GM12892 (cell line): Measurements from ENCODE around the gene TP53RK.
"Not testable (repeated sequence)": the region's sequence is repeated elsewhere in the genome, so short reads cannot be mapped to it uniquely, and the experiment has no call there.

Experiments
- DNase-seq: peaks from one replicate; pipeline ENCODE4 v3.0.0; 2011; ENCODE audit not compliant: insufficient read length
- FAIRE-seq: peaks from 2 replicates; lab custom pipeline; 2011; peaks lifted over from hg19 to GRCh38; lab: Jason Lieb, UNC
- POLR2A ChIP-seq: IDR thresholded peaks from 2 replicates; pipeline ENCODE4 v1.6.1; 2011; ENCODE audit warnings: low read depth, low read length, control low read depth
- POLR2AphosphoS5 ChIP-seq: IDR thresholded peaks from 2 replicates; pipeline ENCODE4 v1.6.1; 2011; ENCODE audit warnings: low read depth, low read length, control low read depth
- TAF1 ChIP-seq: IDR thresholded peaks from 2 replicates; pipeline ENCODE4 v1.6.1; 2011; ENCODE audit warnings: low read depth, mild to moderate bottlenecking, control low read depth, low read length, borderline replicate concordance

The TP53RK gene

DNA sequence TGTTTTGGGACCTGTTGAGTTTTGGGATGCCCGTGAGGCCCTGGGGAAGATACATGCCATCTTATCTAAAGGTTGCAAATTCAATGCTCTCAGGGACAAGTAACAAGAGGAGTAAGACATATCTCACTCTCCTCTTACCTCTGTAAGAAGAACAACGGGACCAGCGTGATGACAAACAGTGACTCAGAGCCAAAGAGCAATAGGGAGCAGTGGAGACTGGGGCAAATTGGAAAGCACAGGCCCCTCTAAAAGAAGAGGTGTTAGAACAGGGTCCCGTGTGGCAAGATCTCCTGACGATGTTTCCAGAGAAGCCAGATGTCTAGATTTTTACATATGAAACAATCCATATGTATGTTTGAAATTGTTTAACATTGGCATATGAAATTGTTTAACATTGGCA is 11.6 kb downstream of the TP53RK start:
- TF ChIP-seq TAF1 (no peak), POLR2AphosphoS5 (no peak), POLR2A (no peak)
- FAIRE-seq (no peak), DNase-seq (no peak)

DNA sequence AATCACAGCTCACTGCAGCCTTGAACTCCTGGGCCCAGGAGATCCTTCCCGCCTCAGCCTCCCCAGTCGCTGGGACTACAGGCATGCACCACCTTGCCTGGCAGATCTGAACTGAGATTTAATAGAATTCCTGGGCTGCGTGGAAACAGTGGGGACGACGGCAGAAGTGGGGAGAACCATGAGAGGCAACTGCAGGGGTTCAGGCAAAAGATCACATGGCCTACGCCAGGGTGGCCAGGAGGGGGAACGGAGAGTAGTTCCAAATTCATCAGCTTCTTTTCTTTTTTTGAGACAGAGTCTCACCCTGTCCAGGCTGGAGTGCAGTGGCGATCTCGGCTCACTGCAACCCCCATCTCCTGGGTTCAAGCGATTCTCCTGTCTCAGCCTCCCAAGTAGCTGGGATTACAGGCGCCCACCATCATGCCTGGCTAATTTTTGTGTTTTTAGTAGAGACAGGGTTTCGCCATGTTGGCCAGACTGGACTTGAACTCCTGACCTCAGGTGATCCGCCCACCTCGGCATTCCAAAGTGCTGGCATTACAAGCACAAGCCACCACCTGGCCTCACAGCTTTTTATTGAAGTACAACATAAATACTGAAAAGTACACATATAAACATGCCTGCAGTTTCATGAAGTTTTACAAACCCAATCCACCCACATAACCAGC is 12.5 kb downstream of the TP53RK start:
- FAIRE-seq: peak; percentile 54
- DNase-seq: not testable (repeated sequence)

DNA sequence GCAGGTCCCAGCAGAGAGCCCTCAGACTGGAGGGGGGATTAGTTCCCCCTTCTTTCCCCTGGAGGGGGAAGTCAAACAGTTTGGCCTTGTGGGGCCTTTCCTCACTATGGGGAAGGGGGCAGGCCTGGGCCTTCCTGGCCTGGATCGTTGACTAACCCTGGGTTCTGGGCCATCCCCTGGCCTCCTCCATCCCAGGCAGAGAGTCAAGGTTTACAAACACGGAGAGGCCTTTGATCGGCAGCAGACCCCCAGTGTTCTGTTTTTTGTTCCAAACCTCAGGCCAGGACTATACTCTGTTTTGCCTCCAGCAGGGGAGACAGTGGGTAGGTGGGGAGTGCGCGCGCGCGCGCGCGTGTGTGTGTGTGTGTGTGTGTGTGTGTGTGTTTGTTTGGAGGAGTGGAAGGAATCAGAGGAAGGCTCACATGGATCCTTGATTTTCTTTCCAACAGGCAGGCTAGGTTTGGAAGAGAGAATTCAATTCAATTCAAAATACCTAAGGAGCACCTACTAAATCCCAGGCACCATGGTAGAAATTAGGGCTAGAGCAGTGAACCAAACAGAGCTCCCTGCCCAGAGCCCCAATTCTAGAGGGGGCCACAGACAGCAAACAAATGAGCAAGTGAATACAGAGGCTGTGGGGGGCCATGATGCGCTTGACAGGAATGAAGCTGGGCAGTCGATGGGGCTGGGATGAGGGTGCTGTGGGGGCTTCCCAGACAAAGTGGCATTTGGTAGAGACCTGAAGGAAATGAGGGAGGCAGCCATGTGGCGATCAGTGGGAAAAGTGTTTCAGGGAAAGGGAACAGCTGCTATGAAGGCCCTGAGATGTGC is 14.8 kb downstream of the TP53RK start:
- no peak for DNase-seq
- TF ChIP-seq POLR2A (no peak), POLR2AphosphoS5 (no peak), TAF1 (no peak)
- no peak for FAIRE-seq

DNA sequence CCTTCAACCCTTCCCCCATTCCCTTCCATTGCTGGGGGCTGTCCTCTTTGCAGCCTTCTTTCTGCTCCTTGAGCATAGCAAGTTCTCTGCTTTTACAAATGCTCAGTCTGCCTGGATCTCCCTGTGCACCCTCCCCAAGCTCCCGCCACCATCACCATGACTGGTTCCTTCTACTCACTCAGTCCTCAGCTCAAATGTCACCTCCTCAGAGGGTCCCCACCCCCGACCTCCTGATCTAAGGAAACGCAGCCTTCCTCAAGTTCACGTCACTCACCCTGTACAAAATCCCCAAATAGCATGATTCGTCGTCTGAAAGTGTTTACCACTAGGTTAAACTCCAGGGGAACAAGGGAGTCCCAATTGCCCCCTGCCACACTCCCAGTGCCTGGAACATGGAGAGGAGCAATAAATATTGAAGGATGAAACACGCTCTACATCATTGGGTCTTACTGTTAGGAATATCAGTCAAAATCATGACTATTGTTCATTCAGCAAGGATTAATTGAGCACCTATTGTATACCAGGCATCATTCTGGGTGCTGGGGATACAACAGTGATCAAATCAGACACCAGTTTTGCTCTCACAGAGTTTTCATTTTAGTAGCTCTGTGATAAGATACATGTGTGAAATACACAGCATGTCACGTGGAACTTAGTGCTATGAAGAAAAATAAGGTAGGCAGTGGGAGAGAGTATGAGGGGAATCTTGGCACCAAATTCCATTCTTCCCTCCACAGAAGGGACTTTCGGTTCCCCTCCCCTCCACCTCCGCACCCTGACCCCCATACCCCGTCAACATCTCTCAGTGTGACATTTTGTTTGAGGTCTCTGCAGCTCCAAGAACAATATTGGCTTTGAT is 15.6 kb downstream of the TP53RK start:
- FAIRE-seq: no peak
- TF ChIP-seq TAF1 (no peak), POLR2A (no peak)
- no peak for DNase-seq

DNA sequence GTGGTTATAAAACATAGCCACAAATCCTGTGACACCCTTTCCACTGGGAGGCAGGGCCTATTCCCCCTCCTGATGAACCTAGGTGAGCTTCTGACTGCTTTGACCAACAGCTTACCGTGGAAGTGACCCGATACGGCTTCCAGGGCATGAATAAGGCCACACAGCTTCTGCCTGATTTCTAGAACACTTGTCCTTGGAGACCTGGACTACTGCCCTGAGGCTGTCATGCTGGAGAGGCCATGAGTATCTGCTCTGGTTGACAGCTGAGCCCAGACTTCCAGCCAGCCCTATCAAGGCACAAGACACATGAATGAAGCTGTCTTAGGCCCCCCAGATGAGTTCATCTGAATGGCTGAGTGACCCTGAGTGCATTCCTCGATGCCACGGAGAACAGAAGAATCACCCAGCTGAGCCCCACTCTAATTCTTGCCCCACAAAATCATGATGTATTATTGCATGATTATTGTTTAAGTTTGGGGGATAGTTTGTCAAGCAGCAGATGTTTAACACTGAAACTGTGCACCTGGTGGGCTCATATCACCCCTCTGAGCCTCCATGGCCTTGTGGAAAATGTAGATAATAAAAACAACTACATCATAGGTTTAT is 16.6 kb downstream of the TP53RK start:
- FAIRE-seq: no peak
- no peak for TF ChIP-seq TAF1
- no peak for TF ChIP-seq POLR2A
- no peak for TF ChIP-seq POLR2AphosphoS5
- DNase-seq: no peak

DNA sequence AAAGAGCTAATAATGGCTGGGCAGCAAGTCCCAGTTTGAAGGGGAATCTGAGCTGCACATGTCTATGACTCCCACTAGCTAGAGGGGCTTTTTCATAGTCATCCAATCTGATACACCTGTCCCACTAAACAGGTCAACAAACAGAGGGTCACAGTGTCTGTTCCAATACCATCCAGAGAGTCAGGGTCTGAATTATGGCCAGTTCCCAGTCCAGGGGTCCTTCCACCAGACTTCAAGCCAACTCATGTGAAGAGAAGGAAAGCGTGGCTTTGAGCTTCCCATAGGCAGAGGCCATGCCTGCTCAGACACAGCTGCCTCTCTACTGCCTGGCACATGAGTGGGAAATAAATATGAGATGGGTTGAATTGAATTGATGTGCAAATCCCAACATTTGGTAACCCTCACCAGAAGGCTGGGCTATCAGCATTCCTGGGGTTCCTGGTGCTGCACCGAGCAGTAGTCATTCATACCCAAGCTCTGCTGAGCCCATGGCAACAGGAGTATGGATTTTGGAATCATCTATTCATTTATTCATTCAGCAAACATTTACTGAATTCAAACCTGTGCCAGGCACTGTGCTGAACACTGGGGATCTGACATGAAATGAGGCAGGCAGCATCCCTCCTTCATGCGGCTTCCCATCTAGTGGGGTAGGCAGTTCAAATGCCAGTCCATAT is 17.2 kb downstream of the TP53RK start:
- TF ChIP-seq POLR2A: no peak
- FAIRE-seq: no peak
- DNase-seq: no peak

DNA sequence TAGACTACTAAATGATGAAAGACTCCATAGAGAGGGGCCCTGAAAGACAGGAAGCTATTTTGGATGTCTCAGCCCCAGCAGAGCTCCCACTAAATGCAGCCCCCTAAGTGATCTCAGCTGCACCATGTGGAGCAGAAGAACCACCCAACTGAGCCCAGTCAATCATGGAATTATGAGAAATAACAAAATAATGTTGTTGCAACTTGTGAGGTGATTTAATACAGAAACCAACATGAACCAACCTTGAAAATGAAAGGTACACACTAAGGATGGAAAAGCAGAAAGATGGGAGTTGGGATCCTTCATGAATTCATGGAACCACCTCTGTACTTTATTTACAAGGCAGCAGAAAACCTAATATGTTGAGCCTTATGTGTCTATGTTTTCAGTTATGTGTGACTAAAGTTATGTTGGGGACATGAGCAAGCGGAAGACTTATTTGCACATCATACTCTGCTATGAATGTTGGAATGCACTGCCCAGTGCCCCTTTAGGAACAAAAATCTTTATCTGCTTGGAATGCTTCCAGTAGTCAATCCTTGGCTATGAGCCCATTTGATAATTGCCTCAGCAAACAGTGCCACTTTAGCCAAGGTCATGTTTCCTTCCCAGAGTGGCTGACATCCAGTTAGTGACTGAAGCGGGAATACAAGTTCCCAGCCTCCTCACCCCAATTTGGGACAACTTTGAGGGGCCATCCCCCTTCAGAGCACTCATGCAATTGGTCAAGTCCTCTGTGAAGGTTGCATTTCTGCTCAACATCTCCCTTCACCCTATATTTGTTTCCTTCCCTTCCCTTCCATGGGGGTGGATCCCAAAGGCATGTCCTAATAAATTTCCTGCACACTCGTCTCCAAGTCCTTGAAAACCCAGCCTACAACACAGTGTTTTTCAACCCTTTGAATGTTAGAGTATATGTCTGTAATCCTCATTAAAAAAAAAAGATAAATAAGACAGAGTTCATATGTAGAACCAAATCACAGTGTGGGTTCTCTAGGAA is 18.4 kb downstream of the TP53RK start:
- no peak for FAIRE-seq
- no peak for DNase-seq
- TF ChIP-seq POLR2AphosphoS5 (no peak), POLR2A (no peak), TAF1 (no peak)

DNA sequence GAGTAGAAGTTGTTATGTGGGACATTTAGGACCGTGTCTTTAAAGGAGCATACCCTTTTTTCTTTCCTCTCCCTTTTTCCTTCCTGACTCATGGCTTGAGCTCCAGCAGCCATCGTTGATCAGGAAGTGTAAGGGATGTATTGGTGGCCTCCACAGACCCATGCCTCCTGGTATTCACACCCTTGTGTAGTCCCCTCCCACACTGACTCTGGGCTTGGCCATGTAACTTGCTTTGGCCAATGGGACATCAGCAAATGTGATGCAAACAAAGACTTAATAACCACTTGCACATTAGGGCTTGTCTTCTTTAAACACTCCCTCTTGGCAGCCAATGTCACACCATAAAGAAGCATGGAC is 19.0 kb downstream of the TP53RK start:
- DNase-seq (no peak), FAIRE-seq (no peak)
- TF ChIP-seq POLR2A: no peak
- no peak for TF ChIP-seq POLR2AphosphoS5
- TF ChIP-seq TAF1: no peak

DNA sequence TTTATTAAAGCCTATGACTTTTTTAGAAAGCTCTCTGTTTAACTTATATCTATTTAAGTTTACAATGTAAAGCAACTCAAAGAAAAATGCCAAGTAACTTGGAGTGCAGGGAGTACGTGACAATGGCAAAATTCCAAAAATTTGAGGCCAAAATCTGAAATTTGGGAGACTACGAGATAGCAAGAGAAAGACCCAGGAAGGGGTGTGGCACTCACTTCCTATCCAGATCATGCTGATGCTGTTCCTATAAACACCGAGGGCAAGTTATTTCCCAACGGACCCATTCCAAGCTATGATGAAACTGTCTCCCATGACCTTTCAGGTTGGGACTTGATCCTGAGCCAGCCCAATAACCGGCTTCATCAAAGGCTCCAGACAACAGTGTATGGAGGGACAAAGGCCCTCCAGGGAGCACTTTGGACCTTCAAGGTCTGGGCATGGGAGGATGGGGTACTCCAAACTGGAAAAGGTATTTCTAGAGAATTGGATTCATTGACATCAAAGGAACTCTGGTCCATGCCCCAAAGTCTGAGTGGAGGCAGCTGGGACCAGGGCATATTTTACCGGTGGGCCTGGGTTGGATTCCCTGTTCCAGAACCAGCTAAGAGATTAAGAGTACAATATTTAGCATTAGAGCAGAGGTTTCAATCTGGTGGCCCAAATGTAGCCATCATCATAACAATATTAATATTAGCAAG is 22.3 kb downstream of the TP53RK start:
- FAIRE-seq (no peak), DNase-seq (no peak)
- TF ChIP-seq POLR2A (no peak), TAF1 (no peak), POLR2AphosphoS5 (no peak)

DNA sequence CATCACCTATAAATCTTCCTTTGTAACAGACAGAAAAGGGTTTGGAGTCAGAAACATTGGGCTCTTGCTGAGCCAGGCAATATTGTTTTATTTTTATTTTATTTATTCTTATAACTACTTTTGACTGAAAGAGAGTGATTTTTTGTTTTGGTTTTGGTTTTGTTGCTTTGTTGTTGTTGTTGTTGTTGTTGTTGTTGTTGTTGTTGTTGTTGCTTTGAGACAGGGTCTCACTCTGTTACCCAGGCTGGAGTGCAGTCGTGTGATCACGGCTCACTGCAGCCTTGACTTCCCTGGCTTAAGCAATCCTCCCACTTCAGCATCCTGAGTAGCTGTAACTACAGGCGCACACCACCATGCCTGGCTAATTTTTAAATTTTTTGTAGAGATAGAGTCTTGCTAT is 22.9 kb downstream of the TP53RK start:
- FAIRE-seq (no peak), DNase-seq (no peak)
- TF ChIP-seq TAF1 (no peak), POLR2AphosphoS5 (no peak), POLR2A (no peak)
